Left cardiac atrium (tissue), 4 donors: ENCODE results near the gene RPAP3. TPM values are rescaled to one million over a fixed set of nuclear protein-coding genes. Genes with fewer than 3 reads are reported as not detected.

Experiments
- ATAC-seq, 2 donors: fragments of 200-7000 bp; cut with Tn5 transposase; one replicate each; pipeline ENCODE4 v1.9.1; 2020; ENCODE audit warnings: mild to moderate bottlenecking in 2 of 2, moderate library complexity in 2 of 2
- DNase-seq: peaks from one replicate; pipeline ENCODE4 v3.0.0-alpha.2; 2020
- intact Hi-C, 2 donors: fragments of 100-400 bp; cut with DNase I; formaldehyde crosslinking; loops; one replicate each; pipeline versions ENCODE4 v1.14.1 to v1.15.1; 2022 to 2023
- total RNA-seq, 2 donors: library from RNA; stranded (reverse); fragmentation: NEBNext Ultra II Directional; extraction: Animal tissue kit (Norgen Biotek cat#: 25700); gene quantifications; one replicate each; pipeline ENCODE4 v1.2.1, GENCODE V29; 2021
- donor health status: DM: no; HTN: yes; CAD: no.
- donor health status: DM: no; HTN: yes; CAD: no; lungs with severe emphysema.
- donor health status: DM: yes; HTN: yes; CAD: no.
- donor health status: Dilated cardiomyopathy.

Gene RPAP3
- total RNA-seq, 2 donors from 2014 or later: 22.7 to 22.8 TPM

DNA sequence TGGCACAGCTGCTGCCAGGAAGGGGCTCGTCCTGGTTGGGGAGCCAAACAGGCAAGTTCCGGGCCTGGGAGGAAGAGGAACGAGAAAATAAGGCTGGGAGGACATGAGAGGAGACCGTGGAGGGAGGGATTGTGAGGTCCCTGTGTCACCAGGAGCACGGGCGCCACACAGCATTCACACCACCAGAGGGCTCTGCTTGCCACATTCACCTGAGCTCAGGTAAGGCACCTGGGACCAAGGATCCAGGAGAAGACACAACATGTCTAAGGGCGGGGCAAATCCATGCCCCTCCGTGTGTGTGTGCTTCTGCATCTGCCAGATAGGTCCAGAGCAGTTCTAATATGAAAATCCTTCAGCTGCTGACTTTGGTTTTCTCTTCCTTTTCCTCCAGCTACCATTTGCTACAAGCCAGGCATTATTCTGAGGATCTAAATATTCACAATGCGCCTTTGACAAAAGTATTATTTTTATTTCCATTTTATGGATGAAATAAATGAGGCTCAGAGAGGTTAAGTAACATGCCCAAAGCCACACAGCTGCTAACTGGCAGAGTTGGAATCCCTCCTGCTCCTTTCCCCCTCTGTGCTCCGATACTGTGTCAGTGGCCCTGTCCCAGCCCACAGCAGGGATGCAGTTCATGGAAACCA is 38.3 kb upstream of the RPAP3 start:
- intact Hi-C loops: no loop called here
- DNase-seq (no peak), ATAC-seq (no peak)

GRCh38 chr12:47743311-47743860 is 37.6 kb upstream of the RPAP3 start:
- no peak for DNase-seq
- ATAC-seq: no peak
- intact Hi-C loops: no loop called here

DNA sequence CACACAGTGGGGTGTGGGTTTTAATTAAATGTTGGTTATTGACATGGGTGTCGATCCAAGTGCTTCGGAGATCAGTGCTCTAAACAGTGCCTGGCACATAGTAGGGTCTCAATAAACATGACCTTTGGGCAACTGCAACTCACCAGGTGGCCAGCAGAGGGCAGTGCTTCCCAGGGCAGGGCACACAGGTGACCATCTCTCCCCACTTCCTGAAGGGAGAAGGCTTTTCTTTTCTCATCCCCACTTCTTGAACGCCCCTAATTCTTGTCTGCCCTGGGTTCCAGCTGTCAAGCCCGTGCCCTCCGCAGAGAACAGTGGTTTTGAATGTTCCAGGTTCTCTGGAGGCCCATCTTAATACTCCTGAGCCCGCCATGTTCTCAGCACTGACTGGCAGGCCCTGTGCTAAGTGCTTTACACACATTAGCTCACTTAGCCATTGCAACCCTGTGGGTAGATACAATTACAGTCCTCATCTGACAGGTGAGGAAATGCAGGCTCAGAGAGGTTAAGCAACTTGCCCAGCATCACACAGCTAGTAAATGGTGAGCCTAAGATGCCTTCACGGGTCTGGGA is 36.5 kb upstream of the RPAP3 start:
- intact Hi-C loops: no loop called here
- ATAC-seq: no peak

DNA sequence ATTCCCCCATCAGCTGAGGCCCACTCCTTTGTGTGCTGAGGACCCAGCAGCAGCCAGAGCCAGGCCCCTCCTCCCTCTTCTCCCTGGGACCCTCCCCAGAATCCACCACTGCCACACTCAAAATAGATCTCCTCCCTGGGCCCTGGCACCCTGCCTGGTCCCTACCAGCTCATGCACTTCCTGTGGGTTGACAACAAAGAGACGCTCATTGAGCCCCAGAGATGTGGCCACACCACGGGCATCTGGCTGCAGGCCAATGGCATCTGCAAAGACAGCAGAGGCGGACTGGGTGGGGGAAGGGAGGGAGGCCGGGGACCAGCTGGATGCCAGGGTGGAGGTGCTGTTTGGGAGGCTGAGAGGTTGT is 35.5 kb upstream of the RPAP3 start:
- intact Hi-C loops: no loop called here

More for the DNA sequence above, 36.5 kb upstream of the RPAP3 start:
- no peak for DNase-seq

GRCh38 chr12:47740606-47741339 is 34.9 kb upstream of the RPAP3 start:
- intact Hi-C loops: no loop called here
- DNase-seq (no peak), ATAC-seq (no peak)

More for the DNA sequence above, 35.5 kb upstream of the RPAP3 start:
- ATAC-seq (peak in 1 of 2 donors; percentile 13), DNase-seq (peak; percentile 83)

DNA sequence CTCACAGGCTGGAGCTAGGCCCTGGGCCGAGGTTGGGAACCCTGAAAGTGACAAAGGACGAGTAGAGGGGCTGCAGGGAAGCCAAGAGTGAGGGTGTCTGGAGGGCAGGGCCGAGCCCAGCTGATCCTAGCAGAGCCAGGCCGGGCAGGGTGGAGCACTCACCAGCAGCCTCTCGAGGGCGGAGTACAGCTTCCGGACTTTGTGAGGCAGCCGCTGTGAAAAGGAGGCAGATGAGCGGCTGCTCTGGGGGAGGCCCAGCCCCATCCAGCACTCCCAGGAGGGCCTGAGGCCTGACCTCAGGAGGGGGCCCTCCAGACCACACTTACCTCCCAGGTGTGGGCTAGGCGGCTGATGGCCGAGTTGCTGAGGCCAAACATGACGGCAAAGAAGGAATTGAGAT is 34.1 kb upstream of the RPAP3 start:
- DNase-seq (peak; percentile 77), ATAC-seq (peak in 1 of 2 donors; percentile 7)
- intact Hi-C loops: no loop called here

GRCh38 chr12:47739297-47739696 is 33.5 kb upstream of the RPAP3 start:
- intact Hi-C loops: no loop called here
- no peak for ATAC-seq
- DNase-seq: no peak

GRCh38 chr12:47737936-47738594 is 32.2 kb upstream of the RPAP3 start:
- no peak for DNase-seq
- intact Hi-C loops: no loop called here
- no peak for ATAC-seq

DNA sequence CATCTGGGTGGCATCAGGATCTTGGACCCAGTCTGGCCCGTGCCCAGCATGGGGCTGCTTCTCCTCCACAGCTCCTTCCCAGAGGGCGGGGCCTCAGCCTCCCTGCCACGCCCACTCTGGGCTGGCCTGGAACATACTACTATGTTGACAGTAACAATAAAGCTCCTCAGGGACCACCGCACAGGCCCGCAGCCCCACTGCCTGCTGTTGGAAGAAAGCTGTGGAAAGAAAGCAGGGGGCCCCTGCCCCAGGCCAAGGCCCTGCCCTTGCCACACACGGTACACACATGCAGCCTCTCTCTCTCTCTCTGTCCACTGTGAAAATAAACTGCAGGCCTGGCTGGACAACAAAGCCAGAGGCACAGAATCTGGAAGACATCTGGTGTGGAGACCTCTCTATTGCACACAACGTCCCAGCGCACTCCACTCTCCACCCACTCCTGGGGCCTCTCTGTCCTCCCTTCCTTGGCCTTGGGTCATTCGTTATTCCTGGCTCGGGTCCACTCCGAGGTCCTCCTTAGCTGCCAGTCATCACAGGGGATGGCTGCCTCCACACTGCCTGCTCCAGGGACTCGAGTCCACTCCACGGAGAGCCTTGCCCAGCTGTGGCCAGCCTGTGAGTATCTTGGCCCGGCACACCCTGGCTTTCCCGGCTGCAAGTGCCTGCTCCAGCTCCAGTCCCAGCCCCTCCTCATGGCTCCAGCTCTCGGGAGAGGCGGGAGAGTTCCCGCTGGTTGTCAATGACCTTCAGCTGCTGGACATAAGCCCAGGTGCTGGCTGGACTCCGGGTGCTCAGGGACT is 31.2 kb upstream of the RPAP3 start:
- intact Hi-C loops: no loop called here
- peak; percentile 91 for DNase-seq
- peak; percentile 79 to 83 for ATAC-seq

- intact Hi-C loops: no loop called here
- DNase-seq (no peak), ATAC-seq (peak in 1 of 2 donors; percentile 0)
Measured at GRCh38 chr12:47736216-47736615, 30.4 kb upstream of the RPAP3 start.

- ATAC-seq (no peak), DNase-seq (peak; percentile 33)
- intact Hi-C loops: no loop called here
Measured at GRCh38 chr12:47735649-47736048, 29.8 kb upstream of the RPAP3 start.

DNA sequence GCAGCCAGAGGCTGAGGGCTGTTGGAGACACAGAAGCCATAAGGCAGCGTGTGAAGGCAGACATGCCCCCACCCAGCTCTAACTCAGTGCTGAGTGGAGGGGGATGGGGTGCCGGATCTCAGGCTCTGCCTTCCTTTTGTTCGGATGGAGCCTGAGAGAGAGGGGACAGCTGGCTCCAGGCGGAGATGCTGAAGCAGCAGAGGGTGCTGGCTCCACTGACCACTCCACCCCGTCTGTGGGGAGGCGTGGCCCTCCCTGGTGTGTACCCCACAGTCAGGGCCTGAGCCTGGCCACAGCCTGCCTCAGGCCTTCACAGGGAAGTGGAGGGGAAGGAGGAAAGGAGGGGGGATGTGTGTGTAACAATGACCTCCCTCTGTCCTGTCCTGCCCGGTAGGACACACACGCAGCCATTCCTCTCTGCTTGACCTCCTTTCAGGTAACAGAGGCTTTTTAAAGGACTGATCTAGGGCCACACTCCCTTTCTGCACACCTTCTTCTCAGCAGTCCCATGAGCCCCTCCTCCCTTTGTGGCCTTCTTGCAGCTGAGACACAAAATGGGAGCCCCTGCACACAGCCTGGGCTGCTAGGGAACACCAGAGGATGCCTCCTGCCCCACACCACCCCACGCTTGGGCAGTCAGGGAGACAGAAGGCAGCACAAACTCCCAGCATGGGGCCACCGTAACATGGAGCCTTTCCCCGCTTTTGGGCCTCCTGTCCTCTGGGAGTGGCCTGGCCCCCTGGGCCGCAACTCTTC is 29.1 kb upstream of the RPAP3 start:
- DNase-seq: no peak
- intact Hi-C loops: no loop called here

GRCh38 chr12:47733142-47733541 is 27.3 kb upstream of the RPAP3 start:
- DNase-seq (no peak), ATAC-seq (no peak)
- intact Hi-C loops: no loop called here

More for the DNA sequence above, 29.1 kb upstream of the RPAP3 start:
- peak in 1 of 2 donors; percentile 0 for ATAC-seq

- ATAC-seq: no peak
- intact Hi-C loops: no loop called here
- no peak for DNase-seq
Measured at GRCh38 chr12:47732504-47732903, 26.7 kb upstream of the RPAP3 start.

DNA sequence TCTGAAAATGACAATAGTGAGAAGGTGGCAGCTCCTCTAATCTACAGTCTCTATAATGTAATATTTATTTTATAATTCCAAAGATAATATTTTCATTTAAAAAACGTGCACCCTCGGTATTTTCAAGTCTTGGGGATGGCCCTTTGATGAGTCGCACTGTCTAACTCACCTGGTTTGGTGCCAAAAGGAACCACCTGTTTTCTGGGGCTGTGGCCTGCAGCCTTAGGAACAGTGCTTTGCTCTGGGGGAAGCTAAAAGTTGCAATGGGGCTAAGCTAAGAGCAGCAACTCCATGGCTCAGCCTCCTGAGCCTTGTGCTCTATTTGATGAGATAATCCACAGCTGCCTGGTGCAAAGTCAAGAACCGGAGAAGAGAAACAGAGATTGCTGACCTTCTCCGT is 25.9 kb upstream of the RPAP3 start:
- intact Hi-C loops: no loop called here
- ATAC-seq (no peak), DNase-seq (no peak)

- DNase-seq: peak; percentile 34
- ATAC-seq: peak; percentile 25 to 61
- intact Hi-C loops: no loop called here
Measured at GRCh38 chr12:47730341-47730744, 24.5 kb upstream of the RPAP3 start.

DNA sequence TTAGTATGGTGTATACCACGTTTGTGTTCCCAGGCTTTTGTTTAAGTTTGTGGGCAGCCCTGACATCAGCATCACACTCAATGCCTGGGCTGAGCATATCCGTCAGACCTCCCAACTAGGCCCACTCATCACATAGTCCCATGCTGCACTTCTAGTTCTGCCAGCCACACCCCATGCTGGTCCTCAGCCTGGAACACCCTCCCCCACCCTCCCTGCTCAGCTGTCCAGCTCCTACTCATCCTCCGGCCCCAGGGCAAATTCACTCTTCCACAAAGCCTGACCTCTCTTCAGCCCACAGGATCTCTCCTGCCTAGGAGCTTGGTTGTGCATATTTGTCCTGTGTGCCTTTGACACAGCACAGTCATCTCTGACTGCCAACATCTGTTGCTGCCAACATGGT is 23.4 kb upstream of the RPAP3 start:
- ATAC-seq (peak in 1 of 2 donors; percentile 29), DNase-seq (peak; percentile 20)
- intact Hi-C loops: no loop called here

DNA sequence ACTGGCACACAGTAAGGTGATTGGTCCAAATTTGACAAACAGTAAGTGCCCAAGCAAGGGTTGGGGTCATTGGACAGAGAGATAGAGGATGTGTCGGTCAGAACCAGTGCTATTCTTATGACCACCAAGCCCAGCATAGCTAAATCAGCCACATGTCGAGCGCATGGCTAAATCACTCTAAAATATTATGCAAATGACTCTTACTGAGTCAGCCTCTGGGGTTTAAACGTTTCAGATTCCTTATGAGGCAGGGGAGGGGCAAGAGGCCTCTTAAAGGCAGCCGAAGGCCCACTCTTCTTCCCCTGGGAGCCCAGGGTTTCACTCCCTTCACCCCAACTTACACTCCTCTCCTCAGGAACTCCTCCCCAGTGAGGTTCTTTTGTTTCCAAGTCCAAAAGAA is 20.1 kb upstream of the RPAP3 start:
- DNase-seq (peak; percentile 10), ATAC-seq (peak; percentile 38 to 45)
- intact Hi-C loops: no loop called here
